Measurements from ENCODE around the gene CDK2.

The CDK2 gene

DNA sequence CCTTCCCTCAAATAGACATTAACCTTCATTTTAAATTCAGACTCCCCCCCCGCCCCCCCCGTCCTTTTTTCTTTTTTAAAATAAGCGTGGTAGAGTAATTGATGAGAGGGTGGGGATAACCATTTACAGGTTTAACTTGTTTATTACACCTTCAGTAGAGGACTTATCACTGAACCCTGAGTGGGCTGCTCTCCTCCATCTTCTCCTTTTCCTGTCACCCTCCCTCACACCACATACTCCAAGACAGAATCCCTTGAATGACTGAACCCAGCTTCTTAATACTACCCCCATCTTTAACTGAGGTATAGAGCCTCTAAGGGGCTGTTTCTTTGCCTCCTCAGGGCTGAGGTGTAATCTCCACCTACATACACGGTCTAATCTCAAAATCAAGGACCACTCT lies 50.6 kb downstream of the CDK2 start:
- DNase-seq: no peak

- DNase-seq: no peak
Measured at GRCh38 chr12:56018356-56018755, 51.7 kb downstream of the CDK2 start.

- no peak for DNase-seq
Measured at GRCh38 chr12:56020423-56021184, 54.0 kb downstream of the CDK2 start, which contains the start of gene IKZF4. TSS of gene IKZF4 (plus strand) at chr12:56021043. CDS start at chr12:56021494, 451 bp downstream.

GRCh38 chr12:56021889-56022497 lies 55.4 kb downstream of the CDK2 start:
- DNase-seq: no peak
